ENCODE results near the gene CBX3. TPM values are rescaled to one million over a fixed set of nuclear protein-coding genes. Genes with fewer than 3 reads are reported as not detected.

The CBX3 gene
- total RNA-seq, 1 experiment from 2014 or later, result 232 TPM

- no peak overlapping the region for H3K27ac Mint-ChIP-seq
- no peaks in the 10 kb centered on the region for H3K27me3 Mint-ChIP-seq (ENCODE audit: low read depth)
- peaks cover 5% of the 10 kb centered on the region; the same call in 1 of the 2 replicates for H3K4me1 Mint-ChIP-seq
- H3K4me3 Mint-ChIP-seq, result no peak overlapping the region
- CTCF ChIA-PET, result no interaction called here
- no peak for ATAC-seq
- POLR2A ChIA-PET, result interaction anchor here (0.5 kb wide), 2 partner anchors 122 to 621 kb away, joined by 3 read pairs; no protein-coding TSS in a partner anchor
- no peak for DNase-seq (ENCODE audit: low spot score)
- no peaks in the 10 kb centered on the region for H3K9me3 Mint-ChIP-seq
- no peaks in the 10 kb centered on the region for H3K36me3 Mint-ChIP-seq
- TF ChIP-seq RORB (CRISPR knock-in tag; IDR thresholded peaks at IDR 0.05) (no peak), ZNF512 (CRISPR knock-in tag; IDR thresholded peaks at IDR 0.05; ENCODE audit: borderline replicate concordance) (no peak), MLX (CRISPR knock-in tag; IDR thresholded peaks at IDR 0.05) (no peak), CBFB (CRISPR knock-in tag; IDR thresholded peaks at IDR 0.05; ENCODE audit: low read depth) (no peak), ZNF425 (CRISPR knock-in tag; conservative IDR thresholded peaks at IDR 0.05) (no peak), HMGA2 (CRISPR knock-in tag; IDR thresholded peaks at IDR 0.05) (no peak), GTF2I (CRISPR knock-in tag; conservative IDR thresholded peaks at IDR 0.05) (no peak), SMAD3 (CRISPR knock-in tag; IDR thresholded peaks at IDR 0.05; ENCODE audit: borderline replicate concordance) (no peak), RELA (CRISPR knock-in tag; IDR thresholded peaks at IDR 0.05; ENCODE audit: borderline replicate concordance) (no peak), AR (CRISPR knock-in tag; IDR thresholded peaks at IDR 0.05) (no peak), ZNF219 (CRISPR knock-in tag; IDR thresholded peaks at IDR 0.05; ENCODE audit: borderline replicate concordance) (no peak), STAT6 (CRISPR knock-in tag; conservative IDR thresholded peaks at IDR 0.05; ENCODE audit: low read depth) (no peak), USF2 (CRISPR knock-in tag; IDR thresholded peaks at IDR 0.05) (no peak), SMAD4 (CRISPR knock-in tag; IDR thresholded peaks at IDR 0.05) (no peak), NR1H2 (CRISPR knock-in tag; IDR thresholded peaks at IDR 0.05) (no peak), ZNF416 (CRISPR knock-in tag; IDR thresholded peaks at IDR 0.05) (no peak)
Measured at GRCh38 chr7:26237035-26237807, 35.7 kb downstream of the CBX3 start.
